Body of pancreas (tissue), 4 donors: ENCODE results near the gene COL18A1.

ENCODE experiments used
- CTCF ChIP-seq, 7 experiments: fragments of 450-650 bp in 4 of 7; fragments of 200-600 bp in 3 of 7; sonication (generic) in 3 of 7; IDR thresholded peaks; one replicate each; pipeline ENCODE4 v1.5.1; 2016 to 2019; ENCODE audit warnings: antibody characterized with exemption in 7 of 7
- POLR2A ChIP-seq, 3 donors: fragments of 450-650 bp; IDR thresholded peaks; one replicate each; pipeline ENCODE4 v1.6.1; 2016; ENCODE audit warnings: antibody characterized with exemption in 3 of 3, mild to moderate bottlenecking in 2 of 3

GRCh38 chr21:45409466-45410150 lies 4.6 kb downstream of the COL18A1 start:
- TF ChIP-seq POLR2A (IDR thresholded peaks at IDR 0.05), result no peak
- TF ChIP-seq CTCF (IDR thresholded peaks at IDR 0.05), result no peak
